GM10847 (cell line): ENCODE results near the gene CGRRF1.
A peak's percentile ranks its signal among the peaks of the same experiment; 100 is the strongest.

ENCODE experiments used
- POLR2A ChIP-seq: IDR thresholded peaks from 2 replicates; pipeline ENCODE4 v1.6.1; 2011; ENCODE audit not compliant: insufficient read length; ENCODE audit errors: extremely low read depth

CGRRF1 gene

GRCh38 chr14:54562334-54562733, 52.6 kb downstream of the CGRRF1 start:
- no peak for TF ChIP-seq POLR2A

GRCh38 chr14:54564071-54564867, 54.6 kb downstream of the CGRRF1 start:
- TF ChIP-seq POLR2A, result no peak

DNA sequence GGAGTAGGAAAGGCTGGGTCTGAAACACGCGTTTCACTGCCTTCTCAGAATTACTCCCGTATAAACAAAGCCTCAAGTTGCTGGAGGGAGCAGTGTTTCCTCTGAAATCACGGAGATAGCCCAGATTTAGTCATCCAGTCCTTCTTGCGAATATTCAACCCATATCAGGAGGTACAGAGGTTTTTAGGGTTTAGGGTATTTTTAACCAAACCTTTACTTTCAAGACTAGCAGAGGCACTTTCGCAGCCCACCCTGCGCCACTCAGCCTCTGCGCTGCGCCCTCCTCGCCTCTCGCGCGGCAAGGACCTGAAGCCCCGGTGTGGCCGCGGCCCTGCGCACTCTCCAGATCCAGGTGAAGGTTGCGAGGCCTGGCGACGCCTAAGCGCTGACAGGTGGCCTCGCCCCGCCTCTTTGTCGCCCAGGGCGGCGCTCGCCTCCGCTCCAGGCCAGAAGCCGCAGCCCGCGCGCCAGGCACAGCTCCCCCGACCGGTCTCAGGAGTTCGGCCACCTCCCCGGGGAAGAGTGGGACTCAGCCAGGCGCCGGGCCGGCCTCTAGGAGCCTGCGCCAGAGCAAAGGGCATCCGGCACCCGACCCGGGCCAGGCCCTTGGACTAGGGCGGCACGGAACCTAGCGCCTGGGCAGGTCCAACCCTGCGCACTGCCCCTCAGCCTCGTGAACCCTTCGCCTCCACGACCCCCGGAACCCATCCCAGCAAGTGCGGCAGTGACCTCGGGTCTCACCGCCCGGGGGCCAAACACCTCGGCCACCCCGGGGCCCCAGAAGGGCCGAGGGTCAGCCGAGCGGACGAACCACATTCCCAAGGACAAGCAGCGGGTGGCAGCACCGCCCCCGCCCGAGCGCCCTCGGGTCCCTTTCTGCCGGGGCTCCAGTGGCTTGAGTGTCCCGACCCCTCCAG, 55.4 kb downstream of the CGRRF1 start:
- peak; percentile 34 for TF ChIP-seq POLR2A

GRCh38 chr14:54565785-54566409, 56.2 kb downstream of the CGRRF1 start:
- TF ChIP-seq POLR2A, result peak; percentile 55

DNA sequence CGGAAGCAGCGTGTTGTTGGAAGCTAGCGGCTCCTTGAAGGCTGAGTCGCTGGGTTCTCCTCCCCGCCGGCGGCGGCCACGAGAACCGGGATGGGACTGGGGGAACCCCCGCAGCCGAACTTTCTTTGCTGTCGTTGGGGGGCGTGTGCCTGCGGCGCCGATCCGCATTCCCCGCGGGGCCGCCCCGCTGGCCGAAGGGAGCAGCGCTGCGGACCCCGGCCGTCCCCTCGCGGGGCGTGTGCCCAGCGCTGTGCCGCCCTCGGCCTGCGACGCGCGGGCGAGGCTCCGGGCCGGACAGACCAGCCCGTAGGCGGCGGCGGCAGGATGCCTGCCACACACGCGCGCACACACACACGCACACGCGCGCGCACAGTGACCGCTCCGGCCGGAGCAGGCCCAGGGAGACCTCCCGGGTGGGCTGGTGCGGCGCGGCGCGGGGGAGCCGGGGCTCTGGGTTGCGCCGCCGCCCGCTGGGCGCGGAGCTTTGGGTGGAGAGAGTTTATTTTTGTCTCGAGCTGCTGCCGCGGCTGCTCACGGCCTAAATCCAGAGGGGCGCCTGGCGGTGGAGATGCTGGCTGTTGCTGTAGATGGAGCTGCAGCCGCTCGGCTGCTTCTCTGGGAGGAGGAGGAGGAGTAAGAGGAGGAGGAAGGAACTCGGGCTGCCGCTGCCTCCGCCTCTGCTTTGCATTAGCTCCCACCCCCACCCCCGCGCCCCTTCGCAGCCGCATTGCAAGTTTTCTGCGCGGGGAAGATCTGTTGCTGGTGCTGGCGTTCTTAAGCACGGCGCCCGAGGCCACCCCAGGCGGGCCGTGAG, 56.9 kb downstream of the CGRRF1 start, which contains the start of gene SAMD4A:
SAMD4A (plus strand) TSS at position 719 of the 814 bp plus-strand sequence. CDS start 789 bp downstream, outside the sequence.
- peak; percentile 21 for TF ChIP-seq POLR2A

- TF ChIP-seq POLR2A, result peak; percentile 17
Measured at GRCh38 chr14:54567224-54567638, 57.5 kb downstream of the CGRRF1 start.

DNA sequence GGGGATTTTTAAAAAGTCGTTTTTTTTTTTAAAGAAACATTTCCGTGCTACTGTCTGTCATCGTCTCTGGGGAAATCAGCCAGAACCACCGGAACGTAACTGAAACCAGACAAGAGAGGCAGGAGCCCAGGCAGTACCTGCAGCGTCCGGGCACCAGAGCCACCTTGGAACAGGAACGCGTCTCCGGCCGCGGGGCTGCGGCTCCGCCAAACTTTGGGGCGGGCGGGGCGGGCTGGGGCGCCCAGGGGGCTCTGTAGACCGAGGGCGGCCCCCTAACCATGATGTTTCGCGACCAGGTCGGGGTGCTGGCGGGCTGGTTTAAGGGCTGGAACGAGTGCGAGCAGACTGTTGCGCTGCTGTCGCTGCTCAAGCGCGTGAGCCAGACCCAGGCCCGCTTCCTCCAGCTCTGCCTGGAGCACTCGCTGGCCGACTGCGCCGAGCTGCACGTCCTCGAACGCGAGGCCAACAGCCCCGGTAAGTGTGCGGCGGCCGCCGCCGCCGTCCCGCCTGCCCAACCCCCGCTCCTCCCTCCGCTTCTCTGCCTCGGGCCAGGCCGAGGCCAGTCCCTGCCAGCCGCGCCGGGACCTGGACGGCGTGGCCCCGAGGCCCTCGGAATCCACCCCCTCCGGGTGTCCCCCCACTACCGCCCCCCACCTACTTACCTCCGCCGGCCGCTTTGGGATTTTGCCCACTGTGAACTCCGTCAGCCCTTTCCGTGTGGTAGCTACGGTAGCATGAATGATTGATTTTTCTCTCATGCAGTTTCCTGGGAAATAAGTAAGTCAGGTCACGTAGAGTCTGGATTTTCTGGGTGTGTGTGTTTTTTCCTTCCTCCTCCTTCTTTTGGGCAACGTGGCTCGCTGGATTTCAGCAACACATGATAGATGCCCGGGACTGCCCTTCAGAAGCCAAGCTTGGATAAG, 58.2 kb downstream of the CGRRF1 start:
- TF ChIP-seq POLR2A, result no peak

GRCh38 chr14:54568821-54569595, 59.3 kb downstream of the CGRRF1 start:
- no peak for TF ChIP-seq POLR2A

- no peak for TF ChIP-seq POLR2A
Measured at GRCh38 chr14:54570047-54570446, 60.3 kb downstream of the CGRRF1 start.

GRCh38 chr14:54570631-54571415, 61.1 kb downstream of the CGRRF1 start:
- no peak for TF ChIP-seq POLR2A

DNA sequence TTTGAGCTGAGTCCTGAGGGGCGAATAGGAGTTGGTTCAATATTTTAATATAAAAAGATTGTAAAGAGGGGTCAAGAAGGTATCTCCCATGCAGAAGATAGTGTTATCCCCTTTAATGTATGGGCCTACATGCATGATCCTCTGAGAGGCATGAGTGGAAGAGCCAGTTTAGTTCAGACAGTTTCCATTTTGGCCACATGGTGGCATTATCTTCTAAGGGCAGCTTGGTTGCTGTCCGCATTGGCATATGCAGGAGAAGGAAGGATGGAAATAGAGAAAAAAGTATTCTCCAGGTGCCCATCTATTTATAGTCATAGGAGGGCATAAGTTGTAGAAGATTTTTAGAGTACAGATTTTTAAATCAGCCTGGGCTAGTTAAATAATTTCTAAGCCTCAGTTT, 62.6 kb downstream of the CGRRF1 start:
- TF ChIP-seq POLR2A, result no peak

- TF ChIP-seq POLR2A, result no peak
Measured at GRCh38 chr14:54574528-54574927, 64.8 kb downstream of the CGRRF1 start.
